Stomach (tissue), 4 donors: ENCODE data around the gene TMEM132D.

Source experiments
- POLR2A ChIP-seq, 4 donors: fragments of 450-650 bp; IDR thresholded peaks; one replicate each; pipeline ENCODE4 v1.6.1; 2016; ENCODE audit warnings: antibody characterized with exemption in 4 of 4, control low read depth in 2 of 4, mild to moderate bottlenecking in 1 of 4, moderate library complexity in 1 of 4
- TF ChIP-seq, protein P1 (sequence below), 7 experiments: fragments of 450-650 bp in 4 of 7; fragments of 200-600 bp in 3 of 7; sonication (generic) in 3 of 7; IDR thresholded peaks; one replicate each; pipeline ENCODE4 v1.5.1; 2016 to 2019; ENCODE audit warnings: antibody characterized with exemption in 7 of 7, control low read depth in 2 of 7, mild to moderate bottlenecking in 1 of 7

DNA sequence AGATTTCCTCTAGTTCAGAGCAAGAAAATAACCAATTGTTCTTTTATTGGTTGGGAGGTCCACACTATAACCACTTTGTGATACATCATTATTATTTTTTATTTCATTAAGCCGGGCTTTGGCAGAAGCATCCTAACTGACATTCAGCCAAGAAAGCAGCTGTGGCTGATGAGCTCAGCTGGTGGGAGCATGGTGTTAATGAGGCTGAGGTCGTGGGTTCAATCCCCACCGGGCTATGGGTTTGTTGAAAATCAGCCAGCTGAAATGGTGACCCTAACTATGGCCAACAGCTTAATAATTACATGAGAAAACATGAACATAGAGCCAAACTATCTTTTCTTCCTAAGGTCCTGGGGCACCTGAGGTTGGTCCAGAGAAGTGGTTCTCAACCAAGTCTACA lies 672.3 kb downstream of the TMEM132D start:
- no peak for TF ChIP-seq POLR2A (IDR thresholded peaks at IDR 0.05)
- TF ChIP-seq, protein P1, sequence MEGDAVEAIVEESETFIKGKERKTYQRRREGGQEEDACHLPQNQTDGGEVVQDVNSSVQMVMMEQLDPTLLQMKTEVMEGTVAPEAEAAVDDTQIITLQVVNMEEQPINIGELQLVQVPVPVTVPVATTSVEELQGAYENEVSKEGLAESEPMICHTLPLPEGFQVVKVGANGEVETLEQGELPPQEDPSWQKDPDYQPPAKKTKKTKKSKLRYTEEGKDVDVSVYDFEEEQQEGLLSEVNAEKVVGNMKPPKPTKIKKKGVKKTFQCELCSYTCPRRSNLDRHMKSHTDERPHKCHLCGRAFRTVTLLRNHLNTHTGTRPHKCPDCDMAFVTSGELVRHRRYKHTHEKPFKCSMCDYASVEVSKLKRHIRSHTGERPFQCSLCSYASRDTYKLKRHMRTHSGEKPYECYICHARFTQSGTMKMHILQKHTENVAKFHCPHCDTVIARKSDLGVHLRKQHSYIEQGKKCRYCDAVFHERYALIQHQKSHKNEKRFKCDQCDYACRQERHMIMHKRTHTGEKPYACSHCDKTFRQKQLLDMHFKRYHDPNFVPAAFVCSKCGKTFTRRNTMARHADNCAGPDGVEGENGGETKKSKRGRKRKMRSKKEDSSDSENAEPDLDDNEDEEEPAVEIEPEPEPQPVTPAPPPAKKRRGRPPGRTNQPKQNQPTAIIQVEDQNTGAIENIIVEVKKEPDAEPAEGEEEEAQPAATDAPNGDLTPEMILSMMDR (IDR thresholded peaks at IDR 0.05) = no peak
